ENCODE data around the gene LOXL3.

GRCh38 chr2:74562126-74562775 is 8.5 kb upstream of the LOXL3 start:
- TF ChIP-seq CTCF (IDR thresholded peaks at IDR 0.05), result no peak
- TF ChIP-seq EP300 (IDR thresholded peaks at IDR 0.05), result no peak
